ENCODE measurements around the gene RRAGC. TPM values are rescaled to one million over a fixed set of nuclear protein-coding genes. Genes with fewer than 3 reads are reported as not detected.

Gene RRAGC
- total RNA-seq, 1 donor from 2014 or later, result 21.1 TPM

GRCh38 chr1:38870996-38871395, 11.4 kb upstream of the RRAGC start:
- no peak for DNase-seq (ENCODE audit: low spot score in 2 of 2, unreplicated experiment in 2 of 2)
- Mint-ChIP-seq H3K36me3 (peaks cover 2% of the 10 kb centered on the region), H3K9me3 (no peaks in the 10 kb centered on the region), H3K4me3 (no peak overlapping the region), H3K4me1 (peaks cover 11% of the 10 kb centered on the region), H3K27ac (no peak overlapping the region), H3K27me3 (ENCODE audit: low read depth) (no peaks in the 10 kb centered on the region)
- no peak for TF ChIP-seq CTCF (IDR thresholded peaks at IDR 0.05; ENCODE audit: unreplicated experiment)

DNA sequence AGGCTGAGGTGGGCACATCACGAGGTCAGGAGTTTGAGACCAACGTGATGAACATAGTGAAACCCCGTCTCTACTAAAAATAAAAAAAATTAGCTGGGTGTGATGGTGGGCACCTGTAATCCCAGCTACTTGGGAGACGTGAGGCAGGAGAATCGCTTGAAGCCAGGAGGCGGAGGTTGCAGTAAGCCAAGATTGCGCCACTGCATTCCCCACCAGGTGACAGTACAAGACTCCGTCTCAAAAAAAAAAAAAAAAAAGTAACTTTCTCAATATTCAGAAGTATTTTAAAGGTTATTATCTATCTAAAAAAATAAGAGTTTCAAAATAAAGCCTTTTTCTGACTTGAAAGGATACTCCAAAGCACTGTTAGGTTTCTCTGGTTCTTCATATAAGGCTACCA, 7.6 kb upstream of the RRAGC start:
- no peak overlapping the region for H3K27ac Mint-ChIP-seq

DNA sequence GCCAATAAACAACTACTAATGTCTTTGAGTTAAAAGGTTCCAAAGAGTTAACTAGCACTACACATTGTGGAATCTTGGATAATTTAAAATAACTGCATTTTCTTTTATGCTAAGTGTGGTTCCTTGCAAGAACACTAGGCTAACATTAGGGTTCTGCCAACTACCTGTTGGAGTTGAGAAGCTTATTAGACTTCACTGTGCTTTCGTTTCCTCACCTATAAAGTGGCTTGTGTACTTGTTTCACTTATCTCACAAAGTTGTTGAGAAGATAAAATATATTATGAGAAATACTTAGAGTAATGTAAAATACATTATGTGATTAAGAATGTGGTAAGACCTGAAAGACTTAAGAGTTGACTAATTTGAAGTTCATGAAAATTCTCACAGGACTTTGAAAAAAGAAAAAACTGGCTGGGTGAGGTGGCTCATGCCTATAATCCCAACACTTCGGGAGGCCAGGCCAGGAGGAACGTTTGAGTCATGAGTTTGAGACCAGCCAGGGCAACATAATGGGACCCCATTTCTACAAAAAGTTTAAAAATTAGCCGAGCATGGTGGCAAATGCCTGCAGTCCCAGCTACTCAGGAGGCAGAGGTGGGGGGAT, 5.6 kb upstream of the RRAGC start:
- DNase-seq (ENCODE audit: low spot score in 2 of 2, unreplicated experiment in 2 of 2), result no peak
- Mint-ChIP-seq H3K27me3 (ENCODE audit: low read depth) (no peaks in the 10 kb centered on the region), H3K27ac (no peak overlapping the region), H3K36me3 (peaks cover 2% of the 10 kb centered on the region), H3K9me3 (no peaks in the 10 kb centered on the region), H3K4me1 (peaks cover 9% of the 10 kb centered on the region), H3K4me3 (no peak overlapping the region)
- TF ChIP-seq CTCF (IDR thresholded peaks at IDR 0.05; ENCODE audit: unreplicated experiment), result no peak

More for the DNA sequence above, 7.6 kb upstream of the RRAGC start:
- no peak overlapping the region for H3K4me3 Mint-ChIP-seq
- TF ChIP-seq CTCF (IDR thresholded peaks at IDR 0.05; ENCODE audit: unreplicated experiment), result no peak
- H3K9me3 Mint-ChIP-seq, result no peaks in the 10 kb centered on the region
- peaks cover 2% of the 10 kb centered on the region for H3K36me3 Mint-ChIP-seq
- H3K4me1 Mint-ChIP-seq, result peaks cover 4% of the 10 kb centered on the region
- no peak for DNase-seq (ENCODE audit: low spot score in 2 of 2, unreplicated experiment in 2 of 2)
- H3K27me3 Mint-ChIP-seq (ENCODE audit: low read depth), result no peaks in the 10 kb centered on the region

GRCh38 chr1:38860454-38860795, 853 bp upstream of the RRAGC start:
- H3K27ac Mint-ChIP-seq, result peak overlapping the region; percentile 86
- no peak for TF ChIP-seq CTCF (IDR thresholded peaks at IDR 0.05; ENCODE audit: unreplicated experiment)
- H3K27me3 Mint-ChIP-seq (ENCODE audit: low read depth), result no peaks in the 10 kb centered on the region
- peak overlapping the region; percentile 87 for H3K4me3 Mint-ChIP-seq
- no peaks in the 10 kb centered on the region for H3K9me3 Mint-ChIP-seq
- H3K4me1 Mint-ChIP-seq, result peaks cover 32% of the 10 kb centered on the region
- peaks cover 5% of the 10 kb centered on the region for H3K36me3 Mint-ChIP-seq
- no peak for DNase-seq (ENCODE audit: low spot score in 2 of 2, unreplicated experiment in 2 of 2)

DNA sequence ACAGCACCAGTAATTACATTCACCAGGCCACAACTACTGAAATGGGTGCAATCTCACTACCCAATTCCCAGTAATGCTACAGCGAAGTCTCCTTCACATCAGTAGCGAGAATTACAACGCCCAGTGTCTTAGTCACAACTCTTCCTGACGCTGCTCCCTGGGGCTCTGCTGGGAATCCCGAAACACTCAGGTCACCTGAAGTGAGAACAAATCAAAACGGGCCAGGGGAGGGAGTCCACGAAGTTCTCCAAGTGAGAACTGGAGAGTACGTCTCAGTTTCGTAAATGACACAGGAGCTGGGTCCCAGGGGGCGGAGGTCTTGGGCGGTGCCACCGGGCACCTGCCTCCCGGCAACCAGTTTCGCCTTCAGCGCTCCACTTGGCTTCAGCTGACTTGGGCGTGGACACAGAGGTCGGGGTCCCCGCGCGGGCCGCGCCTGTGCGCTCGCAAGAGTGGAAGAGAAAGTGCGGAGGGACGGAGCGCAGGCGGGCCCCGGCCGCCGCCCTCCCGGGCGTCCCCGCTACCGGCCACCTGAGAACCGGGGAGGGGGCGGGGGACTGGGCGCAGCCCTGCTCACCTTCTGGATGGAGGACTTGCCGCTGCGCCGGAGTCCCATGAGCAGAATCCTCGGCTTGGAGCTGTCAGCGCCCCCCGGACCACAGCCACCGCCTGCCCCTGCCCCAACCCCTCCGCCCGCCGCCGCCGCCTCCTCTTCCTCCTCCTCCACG, 575 bp downstream of the RRAGC start:
- Mint-ChIP-seq H3K27me3 (ENCODE audit: low read depth) (no peaks in the 10 kb centered on the region), H3K27ac (peak overlapping the region; percentile 95), H3K9me3 (no peaks in the 10 kb centered on the region), H3K4me3 (peak overlapping the region; percentile 87), H3K36me3 (peaks cover 12% of the 10 kb centered on the region), H3K4me1 (peaks cover 32% of the 10 kb centered on the region)
- DNase-seq (ENCODE audit: low spot score in 2 of 2, unreplicated experiment in 2 of 2), result peak in 1 of 2 experiments; percentile 19
- TF ChIP-seq CTCF (IDR thresholded peaks at IDR 0.05; ENCODE audit: unreplicated experiment), result no peak
